IPS-11a (cell line): ENCODE data around the gene PRPF19.

Experiments used
- H3K4me3 ChIP-seq: one replicate; pipeline ENCODE4 v1.5.1; 2013; ENCODE audit warnings: low read depth, low read length, control low read depth

Gene PRPF19

GRCh38 chr11:60938500-60938899 lies 32.1 kb upstream of the PRPF19 start:
- no peak overlapping the region for H3K4me3 ChIP-seq

GRCh38 chr11:60937811-60938210 lies 31.4 kb upstream of the PRPF19 start:
- no peak overlapping the region for H3K4me3 ChIP-seq

DNA sequence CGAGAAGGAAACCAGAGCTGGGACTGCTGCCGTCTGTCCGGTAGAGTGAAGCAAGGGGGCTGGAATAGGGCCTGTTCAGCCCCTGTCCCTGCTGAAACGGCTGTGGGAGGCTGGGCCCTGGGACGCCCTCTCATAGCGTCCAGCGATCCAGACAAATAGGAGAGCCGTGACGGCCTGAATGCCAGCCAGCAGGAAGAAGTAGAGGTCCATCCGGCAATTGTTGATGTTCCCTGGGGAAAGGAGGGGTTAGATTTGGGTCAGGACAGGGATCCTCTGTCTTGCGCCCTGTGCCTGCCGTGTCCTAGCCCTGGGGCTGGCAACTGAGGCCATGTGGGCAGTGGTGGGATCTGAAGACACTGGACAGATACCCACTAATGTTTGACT lies 30.8 kb upstream of the PRPF19 start:
- H3K4me3 ChIP-seq = no peak overlapping the region

GRCh38 chr11:60936467-60937143 lies 30.2 kb upstream of the PRPF19 start:
- no peak overlapping the region for H3K4me3 ChIP-seq

- no peak overlapping the region for H3K4me3 ChIP-seq
These were observed 29.5 kb upstream of the PRPF19 start for GRCh38 chr11:60935676-60936442.

DNA sequence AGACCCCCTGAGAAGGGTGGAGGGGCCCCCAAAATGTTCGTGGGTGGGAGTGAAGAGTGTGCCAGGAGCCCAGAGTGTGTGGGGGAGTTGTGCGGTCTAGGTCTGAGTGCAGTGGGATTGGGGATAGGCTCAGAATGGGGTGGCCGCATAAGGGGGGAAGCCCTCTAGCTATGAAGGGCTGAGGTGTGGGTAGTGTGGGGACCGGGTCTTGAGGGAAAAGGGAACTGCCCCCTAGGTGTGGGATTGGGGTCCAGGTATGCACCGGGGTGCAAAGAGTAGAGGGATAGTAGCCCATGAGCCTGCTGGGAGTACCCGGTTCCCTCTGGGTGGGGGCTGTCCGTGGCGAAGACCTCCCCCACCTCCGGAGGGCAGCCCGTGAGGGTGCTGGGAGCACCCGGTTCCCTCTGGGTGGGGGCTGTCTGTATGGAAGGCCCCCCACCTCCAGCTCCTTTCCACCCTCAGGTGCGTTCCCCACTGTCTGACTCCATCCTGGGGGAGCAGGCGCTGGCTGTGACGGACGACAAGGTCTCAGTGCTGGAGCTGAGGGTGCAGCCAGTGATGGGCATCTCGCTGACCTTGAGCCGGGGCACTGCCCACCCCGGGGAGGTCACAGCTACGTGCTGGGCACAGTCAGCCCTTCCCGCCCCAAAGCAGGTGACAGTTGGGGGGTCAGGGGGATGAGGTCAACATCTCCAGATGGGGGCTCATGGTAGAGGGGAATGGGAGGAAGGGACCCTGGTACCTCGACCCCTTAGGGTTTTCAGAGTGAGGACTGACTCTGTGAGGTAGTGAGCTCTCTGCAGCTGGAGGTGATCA lies 28.6 kb upstream of the PRPF19 start:
- no peak overlapping the region for H3K4me3 ChIP-seq

DNA sequence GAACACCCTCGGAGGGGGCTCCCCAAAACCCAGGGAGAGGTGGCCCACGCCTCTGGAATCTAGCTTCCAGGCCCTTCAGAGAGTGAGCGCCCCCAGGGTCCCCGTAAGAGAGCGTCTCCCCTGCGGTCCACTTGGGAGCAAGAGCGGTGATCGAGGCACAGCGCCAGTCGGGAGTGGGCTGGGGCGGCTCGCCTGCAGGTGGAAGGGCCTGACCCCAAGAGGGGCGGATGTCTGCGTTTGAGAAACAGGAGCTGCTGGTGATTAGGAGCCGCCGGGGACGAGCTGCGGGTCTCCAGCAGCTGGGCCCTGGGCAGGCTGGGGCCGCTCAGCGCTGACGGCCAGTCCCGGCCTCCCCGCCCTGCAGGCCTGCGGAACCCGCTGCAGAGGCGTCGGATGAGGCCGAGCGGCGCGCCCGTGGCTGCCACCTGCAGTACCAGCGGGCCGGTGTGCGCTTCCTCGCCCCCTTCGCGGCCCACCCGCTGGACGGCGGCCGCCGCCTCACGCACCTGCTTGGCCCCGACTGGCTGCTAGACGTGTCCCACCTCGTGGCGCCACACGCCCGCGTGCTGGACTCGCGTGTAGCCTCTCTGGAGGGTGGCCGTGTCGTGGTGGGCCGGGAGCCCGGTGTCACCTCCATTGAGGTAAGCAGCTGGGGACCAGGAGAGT lies 27.9 kb upstream of the PRPF19 start:
- H3K4me3 ChIP-seq = no peak overlapping the region

DNA sequence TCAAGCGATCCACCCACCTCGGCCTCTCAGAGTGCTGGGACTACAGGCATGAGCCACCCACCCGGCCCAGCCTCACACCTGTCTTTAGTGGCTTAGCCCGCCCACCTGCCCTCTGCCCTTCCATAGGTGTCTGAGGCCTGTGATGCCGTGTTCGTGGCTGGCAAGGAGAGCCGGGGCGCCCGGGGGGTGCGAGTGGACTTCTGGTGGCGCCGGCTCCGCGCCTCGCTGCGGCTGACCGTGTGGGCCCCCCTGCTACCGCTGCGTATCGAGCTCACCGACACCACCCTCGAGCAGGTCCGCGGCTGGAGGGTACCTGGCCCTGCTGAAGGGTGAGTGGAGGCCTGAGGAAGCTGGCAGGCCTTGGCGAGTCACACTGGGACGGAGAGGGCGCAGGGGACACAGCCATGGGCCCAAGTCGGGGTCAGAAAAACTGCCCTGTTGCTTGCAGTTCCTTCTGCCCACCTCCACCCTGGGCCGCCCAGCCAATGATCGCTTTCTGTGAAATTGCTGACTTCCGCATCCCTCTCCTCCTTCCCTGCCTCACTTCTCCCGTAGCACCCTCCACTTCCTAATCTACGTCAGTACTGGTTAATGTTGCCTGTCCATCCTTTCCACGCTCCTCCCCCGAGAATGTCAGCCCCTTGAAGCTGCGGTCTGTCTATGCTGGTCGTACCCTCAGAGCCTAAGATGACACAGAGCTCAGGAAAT lies 27.2 kb upstream of the PRPF19 start:
- H3K4me3 ChIP-seq = no peak overlapping the region

- no peak overlapping the region for H3K4me3 ChIP-seq
These were observed 26.4 kb upstream of the PRPF19 start for GRCh38 chr11:60932605-60933356.

GRCh38 chr11:60931917-60932316 lies 25.5 kb upstream of the PRPF19 start:
- no peak overlapping the region for H3K4me3 ChIP-seq

GRCh38 chr11:60930394-60930793 lies 24.0 kb upstream of the PRPF19 start:
- H3K4me3 ChIP-seq = no peak overlapping the region

- H3K4me3 ChIP-seq = no peak overlapping the region
These were observed 23.4 kb upstream of the PRPF19 start for GRCh38 chr11:60929764-60930163.

DNA sequence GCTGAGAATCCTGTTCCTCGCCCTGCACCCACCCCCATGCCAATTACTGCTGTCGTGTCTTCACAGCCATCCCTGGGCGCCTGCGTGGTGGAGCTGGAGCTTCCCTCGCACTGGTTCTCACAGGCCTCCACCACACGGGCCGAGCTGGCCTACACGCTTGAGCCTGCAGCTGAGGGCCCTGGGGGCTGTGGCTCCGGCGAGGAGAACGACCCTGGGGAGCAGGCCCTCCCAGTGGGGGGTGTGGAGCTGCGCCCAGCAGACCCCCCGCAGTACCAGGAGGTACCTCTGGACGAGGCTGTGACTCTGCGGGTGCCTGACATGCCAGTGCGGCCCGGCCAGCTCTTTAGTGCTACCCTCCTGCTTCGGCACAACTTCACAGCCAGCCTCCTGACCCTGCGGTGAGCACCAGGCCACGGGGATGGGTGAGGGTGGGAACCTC lies 22.2 kb upstream of the PRPF19 start:
- no peak overlapping the region for H3K4me3 ChIP-seq

DNA sequence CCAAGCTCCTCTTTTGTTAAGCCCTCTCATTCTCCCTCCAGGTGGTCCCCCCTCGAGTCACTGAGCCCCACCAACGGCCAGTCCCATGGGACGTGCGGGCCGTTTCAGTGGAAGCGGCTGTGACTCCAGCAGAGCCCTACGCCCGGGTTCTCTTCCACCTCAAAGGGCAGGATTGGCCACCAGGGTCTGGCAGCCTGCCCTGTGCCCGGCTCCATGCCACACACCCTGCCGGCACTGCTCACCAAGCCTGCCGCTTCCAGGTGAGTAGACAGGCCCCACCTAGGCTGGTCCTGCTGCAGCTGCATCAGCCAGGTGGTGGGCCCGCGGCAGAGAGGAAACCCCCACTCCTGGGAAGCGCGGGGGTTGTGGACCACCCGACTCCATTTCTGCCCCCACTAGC lies 21.2 kb upstream of the PRPF19 start:
- H3K4me3 ChIP-seq = no peak overlapping the region

DNA sequence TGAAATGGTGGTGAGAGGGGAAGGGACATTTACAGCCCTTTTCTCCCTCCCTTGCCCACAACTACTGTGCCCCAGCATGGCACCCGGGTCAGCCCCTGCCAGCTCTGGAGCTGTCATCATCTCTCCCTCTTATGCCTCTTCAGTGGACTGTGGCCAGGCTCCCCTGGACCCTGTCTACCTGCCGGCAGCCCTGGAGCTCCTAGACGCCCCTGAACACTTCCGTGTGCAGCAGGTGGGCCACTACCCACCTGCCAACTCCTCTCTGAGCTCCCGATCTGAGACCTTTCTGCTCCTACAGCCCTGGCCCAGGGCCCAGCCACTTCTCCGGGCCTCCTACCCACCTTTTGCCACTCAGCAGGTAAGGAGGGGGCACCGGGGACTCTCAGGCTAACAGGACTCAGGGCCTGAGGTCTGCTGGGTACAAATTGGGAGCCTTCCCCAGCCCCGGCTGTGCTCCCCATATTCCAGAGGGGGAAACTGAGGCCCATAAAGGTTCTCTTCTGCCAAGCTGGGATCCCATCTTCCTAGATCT lies 20.7 kb upstream of the PRPF19 start:
- H3K4me3 ChIP-seq = no peak overlapping the region

DNA sequence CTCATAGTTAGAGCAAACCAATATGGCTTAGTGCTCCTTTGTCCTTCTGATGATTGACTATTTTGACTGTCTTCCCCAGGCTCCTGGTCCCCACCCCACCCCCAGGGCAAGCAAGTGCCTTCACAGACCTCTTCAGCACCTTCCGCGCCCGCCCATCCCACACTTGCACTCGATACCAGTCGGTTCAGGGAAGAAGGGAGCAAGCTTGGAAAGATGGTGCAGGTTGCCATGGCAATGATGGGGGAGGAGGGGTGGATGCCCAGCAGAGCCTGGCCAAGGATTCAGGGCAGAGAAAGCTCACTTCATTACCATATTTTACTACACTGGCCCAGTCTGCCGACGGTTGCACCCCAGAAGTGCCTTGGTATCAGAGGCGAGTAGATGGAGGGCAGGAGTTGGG lies 20.1 kb upstream of the PRPF19 start:
- H3K4me3 ChIP-seq = no peak overlapping the region

DNA sequence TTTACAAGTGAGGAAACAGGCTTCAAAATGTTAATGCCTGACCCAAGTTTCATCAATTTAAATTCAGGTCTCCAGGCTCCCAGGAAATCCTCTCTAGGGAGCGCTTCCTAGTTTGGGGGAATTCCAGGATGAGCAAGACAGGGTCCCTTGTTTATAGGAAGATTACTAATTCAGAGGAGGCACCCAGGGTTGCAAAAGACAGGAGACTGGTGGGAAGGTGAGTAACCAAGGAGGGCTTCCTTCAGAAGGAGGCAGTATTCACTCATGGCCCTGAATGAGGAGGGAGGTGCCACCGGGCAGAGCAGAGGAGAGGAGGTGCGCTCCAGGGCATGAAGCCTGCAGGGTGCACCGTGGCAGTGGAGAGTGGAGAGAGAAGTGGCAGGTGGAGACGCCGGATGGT lies 19.5 kb upstream of the PRPF19 start:
- no peak overlapping the region for H3K4me3 ChIP-seq

DNA sequence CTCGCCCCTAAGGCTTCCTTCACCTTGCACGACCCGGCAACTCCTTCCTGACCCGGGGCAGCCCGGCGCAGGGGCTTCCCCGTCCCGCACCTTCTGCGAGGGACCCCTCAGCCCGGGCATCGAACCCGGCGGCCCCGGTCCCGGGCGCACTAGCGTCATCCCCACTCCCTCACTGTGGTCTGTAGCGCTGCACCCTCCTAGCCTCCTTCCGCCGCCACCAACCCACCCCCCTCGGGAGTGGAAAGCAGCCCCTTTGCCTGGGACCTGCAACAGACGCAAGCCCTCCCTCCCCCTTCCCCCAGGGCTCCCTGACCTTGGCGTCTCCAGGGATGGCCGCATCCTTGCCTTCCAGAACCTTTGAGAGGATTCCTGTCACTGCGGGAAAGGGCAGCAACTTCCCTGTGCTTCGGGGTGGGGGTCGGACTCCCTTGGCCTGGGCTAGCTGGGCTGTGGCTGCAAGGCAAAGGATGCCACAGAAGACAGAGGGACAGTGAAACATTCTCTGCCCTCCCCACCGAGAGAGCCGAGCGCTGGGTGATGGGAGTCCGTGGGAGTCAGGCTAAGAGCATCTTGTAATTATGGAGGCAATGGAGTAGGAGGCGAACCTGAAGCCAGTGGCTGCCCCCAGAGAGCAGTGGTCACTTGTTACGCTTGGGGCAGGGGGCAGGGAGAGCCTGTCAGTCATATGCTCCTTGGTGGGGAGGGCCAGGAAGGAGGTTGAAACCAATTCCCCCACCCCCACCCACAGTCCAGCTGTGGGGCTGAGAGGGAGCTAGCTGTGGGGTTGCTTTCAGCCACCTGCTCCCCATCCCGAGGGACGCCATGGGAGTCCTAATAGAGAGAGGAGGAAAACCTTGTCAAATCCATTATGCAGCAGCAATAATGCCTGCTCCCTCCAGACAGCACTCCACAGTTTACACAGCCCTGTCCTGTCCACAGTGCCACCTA lies 18.8 kb upstream of the PRPF19 start:
- H3K4me3 ChIP-seq = peak overlapping the region; percentile 72
